Adrenal gland (tissue), 5 donors: Measurements from ENCODE around the gene VAPB.

Experiments
- CTCF ChIP-seq, 6 experiments: fragments of 450-650 bp in 4 of 6; fragments of 200-600 bp in 2 of 6; sonication (generic) in 1 of 6; IDR thresholded peaks; 1 replicate in 5 of 6; 2 replicates in 1 of 6; pipeline versions ENCODE4 v1.5.1 to v1.8.0; 2016 to 2021; ENCODE audit warnings: antibody characterized with exemption in 6 of 6, mild to moderate bottlenecking in 2 of 6, moderate library complexity in 1 of 6
- POLR2A ChIP-seq, 2 donors: fragments of 450-650 bp; IDR thresholded peaks; one replicate each; pipeline ENCODE4 v1.6.1; 2017; ENCODE audit warnings: antibody characterized with exemption in 2 of 2, mild to moderate bottlenecking in 2 of 2, moderate library complexity in 1 of 2
- donor health status: DM: no; HTN: no; CAD: no.

- TF ChIP-seq CTCF (IDR thresholded peaks at IDR 0.05) (no peak), POLR2A (IDR thresholded peaks at IDR 0.05) (no peak)
Measured at GRCh38 chr20:58389968-58390658, 1.1 kb downstream of the VAPB start.
